ENCODE data around the gene DCLK1.

DNA sequence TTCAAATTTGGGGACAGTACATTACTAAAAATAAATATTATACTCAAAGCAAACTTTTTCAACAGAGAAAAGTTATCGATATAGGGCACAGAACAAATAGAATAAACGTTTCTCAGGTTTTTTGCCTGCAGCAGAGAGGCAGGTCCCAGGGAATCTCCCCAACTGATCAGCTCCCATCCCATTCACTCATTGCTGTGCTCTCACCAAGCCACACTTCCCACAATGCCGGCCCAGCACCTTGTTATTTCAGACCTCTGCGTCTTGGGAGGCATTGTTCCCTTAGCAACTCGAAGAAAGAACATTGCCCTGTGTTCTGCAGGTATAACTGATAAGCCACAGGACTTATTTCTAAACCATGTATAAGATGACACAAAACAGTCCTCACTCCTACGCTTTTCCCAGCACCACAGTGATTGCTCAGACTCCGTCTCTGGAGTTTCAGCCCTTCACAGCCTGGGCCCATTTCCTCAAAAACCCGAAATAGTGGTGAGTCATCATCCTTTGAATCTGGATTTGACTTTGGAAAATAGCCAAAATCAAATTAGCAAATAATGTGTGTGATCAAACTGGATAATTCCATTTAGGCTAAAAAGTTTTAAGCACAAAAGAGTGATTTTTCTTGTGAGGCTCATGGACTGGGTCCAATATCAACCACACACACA, 100.4 kb downstream of the DCLK1 start:
- no peak for TF ChIP-seq CTCF (IDR thresholded peaks at IDR 0.05)
- TF ChIP-seq POLR2A (IDR thresholded peaks at IDR 0.05), result no peak
- TF ChIP-seq EP300 (IDR thresholded peaks at IDR 0.05), result no peak

Measured in tibial nerve (tissue), 4 donors.